OCI-M1 (cell line): ENCODE data around the gene DNAJC5G.
"Not testable (repeated sequence)": the region's sequence is repeated elsewhere in the genome, so short reads cannot be mapped to it uniquely, and the experiment has no call there.

ENCODE experiments used
- DNase-seq: peaks from one replicate; lab custom pipeline; 2025; lab: John Stamatoyannopoulos, UW

Gene DNAJC5G

DNA sequence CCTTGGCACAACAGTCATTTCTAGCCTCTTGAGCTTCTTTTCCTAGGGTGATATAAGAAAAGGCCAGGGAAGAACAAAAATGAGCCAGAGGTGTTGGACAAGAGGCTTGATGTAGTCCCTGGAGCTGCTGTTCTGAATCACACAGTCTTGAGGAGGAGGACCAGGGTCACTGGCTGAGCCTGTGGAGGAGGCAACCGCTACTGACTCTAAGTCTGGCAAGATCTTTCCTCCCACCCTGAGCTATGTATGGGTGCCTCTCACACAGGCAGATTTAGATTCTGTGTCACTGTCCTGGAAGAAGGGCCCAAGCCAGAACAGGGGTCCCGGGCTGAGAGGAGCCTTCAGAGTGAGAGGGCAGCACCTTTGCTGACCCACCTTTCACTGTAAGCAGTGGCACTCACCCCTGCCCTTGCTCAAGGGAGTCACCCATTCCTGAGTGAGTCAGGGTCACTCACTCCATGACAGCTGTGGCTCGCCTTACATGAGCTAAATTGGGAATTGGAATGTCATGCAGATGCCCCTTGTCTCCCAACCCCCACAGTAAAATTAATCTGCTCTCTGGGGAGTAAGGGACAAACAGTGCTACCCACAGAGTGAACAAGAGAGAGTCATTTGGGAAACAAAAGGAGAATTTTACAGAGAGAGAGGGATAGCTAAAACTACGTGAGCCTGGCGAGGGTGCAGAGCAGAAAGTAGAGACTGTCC, 6.8 kb downstream of the DNAJC5G start, which contains the start of gene TRIM54:
Gene TRIM54, plus strand, starts transcription at position 575 of the 705 bp plus-strand sequence. CDS start 303 bp downstream, outside the sequence.
- DNase-seq = no peak

DNA sequence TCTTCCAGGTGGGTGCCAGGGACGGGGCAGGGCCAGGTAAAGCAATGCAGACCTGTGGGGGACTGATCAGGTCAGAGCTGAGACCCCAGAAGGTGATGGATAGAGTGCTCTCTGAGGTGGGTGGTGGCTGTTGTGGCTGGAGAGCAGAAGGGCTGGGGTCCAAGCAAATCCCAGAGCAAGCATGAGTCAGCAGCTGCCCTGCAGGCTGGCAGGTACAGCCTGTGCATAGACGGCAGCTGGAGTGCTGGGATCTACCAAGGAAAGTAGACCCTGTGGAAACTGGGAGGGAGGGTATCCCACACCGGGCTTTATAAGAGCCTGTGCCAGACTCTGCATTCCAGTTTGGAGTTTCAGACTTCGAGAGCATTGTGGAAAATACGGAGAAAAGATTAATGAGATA, 7.7 kb downstream of the DNAJC5G start:
- no peak for DNase-seq

DNA sequence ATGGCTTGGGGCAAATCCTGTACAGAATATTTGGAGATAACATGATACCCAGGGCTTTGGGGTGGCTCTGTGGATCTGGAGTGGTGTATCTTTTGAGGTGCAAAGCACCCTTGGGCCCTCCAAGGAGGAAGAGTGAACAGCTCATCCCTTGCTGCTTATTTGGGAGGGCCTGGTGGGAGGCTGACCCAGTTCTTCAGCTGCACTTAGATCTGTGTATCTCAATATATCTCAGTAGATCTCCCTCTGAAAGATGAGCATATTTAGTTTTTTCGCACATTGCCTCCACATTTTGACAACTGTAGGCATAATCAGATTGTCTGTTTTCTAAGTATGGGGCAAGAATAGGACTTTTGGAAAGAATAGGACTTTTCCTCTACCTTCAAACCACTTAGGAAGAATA, 9.8 kb downstream of the DNAJC5G start:
- no peak for DNase-seq

DNA sequence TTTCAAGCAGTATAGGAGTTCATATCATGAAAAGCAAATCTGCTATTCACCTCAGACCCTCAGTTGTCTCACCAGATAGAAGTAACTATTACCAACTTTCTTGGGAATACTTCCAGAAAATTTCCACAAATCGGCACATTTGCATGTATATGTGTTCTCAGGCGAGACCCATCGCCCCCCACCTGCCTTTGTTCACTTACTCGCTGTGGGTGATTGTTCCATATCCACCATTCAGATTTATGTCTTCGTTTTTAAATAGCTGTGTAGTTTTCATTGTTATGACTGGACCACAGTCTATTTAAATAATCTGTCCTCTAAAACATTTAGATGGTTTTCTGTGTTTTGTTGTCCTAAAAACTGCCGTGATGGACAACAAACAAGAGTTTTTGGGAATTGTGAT, 10.2 kb downstream of the DNAJC5G start:
- no peak for DNase-seq

DNA sequence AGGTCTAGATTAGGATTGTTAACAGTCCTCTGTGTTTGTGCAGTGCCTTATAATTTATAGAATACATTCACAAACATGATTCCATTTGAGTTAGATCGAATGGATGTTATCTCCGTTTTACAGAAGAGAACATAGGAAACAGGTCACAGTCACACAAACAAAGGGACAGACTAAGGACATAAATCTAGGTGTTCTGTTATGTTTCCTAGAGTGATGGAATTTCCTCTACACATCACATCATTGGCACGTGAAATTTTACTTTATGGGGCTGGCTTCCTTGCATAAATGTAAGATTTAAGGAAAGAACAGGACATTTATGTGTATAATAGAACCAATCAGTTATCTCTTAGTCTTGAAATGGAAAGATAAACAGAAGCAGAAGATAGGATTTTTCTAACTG, 13.4 kb downstream of the DNAJC5G start:
- no peak for DNase-seq

DNA sequence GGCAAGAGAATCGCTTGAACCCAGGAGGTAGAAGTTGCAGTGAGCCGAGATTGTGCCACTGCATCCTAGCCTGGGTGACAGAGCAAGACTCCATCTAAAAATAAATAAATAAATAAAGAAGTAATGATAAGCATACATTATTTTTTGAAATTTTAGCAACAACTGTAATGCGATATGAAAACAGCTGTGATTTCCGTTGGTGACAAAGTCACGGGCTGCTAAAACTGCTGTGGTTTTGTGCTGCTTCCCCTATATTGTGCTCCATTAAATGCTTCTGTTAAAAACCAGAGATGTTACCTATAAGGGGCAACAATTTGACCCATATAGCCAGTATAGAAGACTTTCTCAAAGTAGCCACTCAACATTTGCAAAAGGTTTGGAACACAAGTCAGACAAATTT, 15.3 kb downstream of the DNAJC5G start:
- DNase-seq = no peak

DNA sequence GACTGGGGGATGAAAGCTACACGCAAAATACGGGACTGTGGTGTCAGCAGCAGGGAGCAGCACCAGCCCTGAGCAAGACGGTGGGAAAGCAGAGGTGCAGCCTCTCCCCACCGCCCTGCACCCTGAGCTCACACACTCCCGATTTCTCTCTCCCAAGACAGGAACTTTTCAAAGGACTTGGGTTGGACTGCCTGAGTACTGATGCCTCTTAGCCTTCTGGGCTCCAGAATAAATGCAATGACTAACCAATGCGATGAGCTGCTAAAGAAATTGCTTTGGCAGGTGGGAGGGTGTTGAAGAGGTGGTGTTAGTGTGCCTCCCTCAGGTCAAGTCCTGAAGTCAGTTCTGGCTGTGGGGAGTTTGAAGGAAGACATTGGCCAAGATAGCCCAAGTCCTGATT, 16.6 kb downstream of the DNAJC5G start:
- peak; percentile 27 for DNase-seq

DNA sequence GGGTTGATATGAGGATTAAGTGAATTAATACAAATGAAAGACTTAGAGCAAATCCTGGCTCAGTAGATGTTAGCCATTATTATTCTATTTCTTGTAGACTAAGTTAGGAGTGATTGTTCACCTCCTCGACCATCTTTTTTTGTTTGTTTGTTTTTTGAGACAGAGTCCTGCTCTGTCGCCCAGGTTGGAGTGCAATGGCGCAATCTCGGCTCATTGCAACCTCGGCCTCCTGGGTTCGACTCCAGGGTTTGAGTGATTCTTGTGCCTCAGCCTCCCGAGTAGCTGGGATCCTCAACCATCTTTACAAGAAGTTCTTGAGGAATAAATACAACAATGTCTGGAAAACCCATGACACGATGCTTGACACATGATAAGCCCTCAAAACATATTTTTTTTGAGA, 19.7 kb downstream of the DNAJC5G start:
- no peak for DNase-seq

DNA sequence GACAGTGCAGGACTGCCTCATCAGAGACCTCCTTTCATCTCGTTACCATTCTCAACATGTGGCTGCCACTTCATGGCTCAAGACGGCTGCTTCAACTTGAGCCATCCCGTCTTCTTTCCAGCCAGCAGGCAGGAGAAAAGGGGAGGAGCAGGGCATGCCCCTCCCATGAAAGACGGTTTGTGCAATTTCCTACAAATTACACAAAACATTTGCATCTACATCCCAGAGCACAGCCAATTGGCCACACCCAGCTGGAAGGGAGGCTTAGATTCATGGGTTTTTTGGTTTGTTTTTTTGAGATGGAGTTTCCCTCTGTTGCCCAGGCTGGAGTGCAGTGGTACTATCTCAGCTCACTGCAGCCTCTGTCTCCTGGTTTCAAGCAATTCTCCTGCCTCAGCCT, 21.2 kb downstream of the DNAJC5G start:
- DNase-seq = no peak

DNA sequence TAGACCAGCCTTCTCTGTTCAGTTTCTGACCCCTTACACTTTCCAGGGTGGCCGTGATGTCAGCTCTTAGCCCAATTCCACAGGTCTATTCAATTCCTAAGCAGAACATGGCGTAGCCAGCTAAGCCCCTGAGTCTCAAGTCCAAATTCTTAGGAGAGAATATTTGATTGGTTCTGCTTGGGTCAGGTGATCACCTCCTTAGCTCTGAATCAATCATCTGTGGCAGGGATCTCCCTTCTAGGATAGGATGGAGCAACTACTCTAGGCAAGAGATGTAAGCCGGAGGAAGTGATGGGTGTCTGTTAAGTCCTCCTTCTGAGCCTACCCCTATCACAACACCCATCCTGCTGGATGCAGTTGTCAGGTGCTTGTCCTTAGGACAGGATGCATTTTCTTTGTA, 22.0 kb downstream of the DNAJC5G start:
- no peak for DNase-seq

DNA sequence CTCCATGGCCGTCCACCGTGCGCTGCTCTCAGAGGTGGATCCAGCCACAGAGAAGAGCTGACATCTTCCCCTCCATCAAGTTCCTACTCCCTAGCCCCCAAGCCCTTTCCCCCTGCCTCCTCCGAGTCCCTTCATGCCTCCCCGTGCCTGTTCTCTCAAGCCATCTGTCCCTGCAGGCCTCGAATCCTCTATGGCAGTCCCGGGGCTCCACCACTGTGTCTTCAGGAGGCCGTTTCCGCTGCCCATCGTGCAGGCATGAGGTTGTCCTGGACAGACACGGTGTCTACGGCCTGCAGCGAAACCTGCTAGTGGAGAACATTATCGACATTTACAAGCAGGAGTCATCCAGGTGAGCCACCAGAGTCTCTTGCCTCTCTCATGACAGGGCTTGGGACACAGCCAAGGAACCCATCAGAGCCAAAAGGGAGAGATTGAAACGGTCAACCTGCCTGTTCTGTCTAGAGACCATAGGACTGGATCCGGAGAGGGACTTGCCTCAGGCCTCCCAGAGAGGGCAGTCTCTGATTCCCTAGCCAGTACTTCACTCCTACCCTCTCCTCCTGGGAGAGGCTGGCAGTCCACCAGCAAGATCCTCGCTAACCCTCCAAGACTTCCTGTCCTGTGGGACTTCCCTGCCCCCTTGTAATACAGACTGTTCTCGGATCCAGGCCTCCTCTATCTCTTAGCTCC, 23.3 kb downstream of the DNAJC5G start:
- DNase-seq = no peak

DNA sequence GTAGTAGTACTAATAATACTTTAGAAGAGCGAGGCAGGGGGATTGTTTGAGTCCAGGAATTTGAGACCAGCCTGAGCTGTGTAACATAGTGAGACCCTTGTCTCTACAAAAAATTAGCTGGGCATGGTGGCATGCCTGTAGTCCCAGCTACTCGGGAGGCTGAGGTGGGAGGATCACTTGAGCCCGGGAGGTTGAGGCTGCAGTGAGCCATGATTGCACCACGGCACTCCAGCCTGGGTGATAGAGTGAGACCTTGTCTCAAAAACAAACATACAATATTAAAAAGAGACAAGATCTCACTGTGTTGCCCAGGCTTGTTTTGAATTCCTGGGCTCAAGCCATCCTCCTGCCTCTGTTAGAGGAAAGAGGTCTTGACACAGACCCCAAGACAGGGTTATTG, 25.4 kb downstream of the DNAJC5G start:
- DNase-seq = not testable (repeated sequence)

DNA sequence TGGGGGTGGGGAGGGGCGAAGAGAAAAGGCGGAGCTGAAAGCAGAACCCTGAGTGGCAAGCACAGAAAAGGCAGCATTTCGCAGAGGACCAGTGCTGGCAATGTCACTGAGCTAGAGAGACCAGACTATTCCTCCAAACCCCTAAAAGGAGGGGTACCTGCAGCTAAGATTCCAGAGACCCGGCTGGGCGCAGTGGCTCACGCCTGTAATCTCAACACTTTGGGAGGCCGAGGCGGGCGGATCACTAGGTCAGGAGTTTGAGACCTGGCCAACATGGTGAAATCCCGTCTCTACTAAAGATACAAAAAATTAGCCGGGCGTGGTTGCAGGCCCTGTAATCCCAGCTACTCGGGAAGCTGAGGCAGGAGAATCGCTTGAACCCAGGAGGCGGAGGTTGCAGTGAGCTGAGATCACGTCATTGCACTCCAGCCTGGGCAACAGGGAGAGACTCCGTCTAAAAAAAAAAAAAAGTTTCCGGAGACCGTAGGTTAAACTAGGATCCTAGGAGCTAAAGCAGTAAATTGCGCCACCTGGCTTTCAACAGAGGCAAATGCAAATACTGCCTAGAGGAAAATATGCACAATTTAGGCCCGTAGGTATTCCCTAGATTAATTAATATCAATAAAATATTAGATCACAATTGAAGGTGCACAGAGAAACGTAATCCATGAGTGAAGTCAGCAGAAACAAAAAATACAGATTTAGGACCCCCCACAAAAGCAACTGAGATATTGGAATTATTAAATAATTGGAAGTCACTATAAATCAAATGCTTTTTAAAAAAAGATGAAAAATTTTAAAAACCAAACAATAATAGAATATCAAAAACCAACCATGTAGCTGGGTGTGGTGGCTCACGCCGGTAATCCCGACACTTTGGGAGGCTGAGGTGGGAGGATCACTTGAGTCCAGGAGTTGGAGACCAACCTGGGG, 28.1 kb downstream of the DNAJC5G start:
- peak; percentile 88 for DNase-seq

DNA sequence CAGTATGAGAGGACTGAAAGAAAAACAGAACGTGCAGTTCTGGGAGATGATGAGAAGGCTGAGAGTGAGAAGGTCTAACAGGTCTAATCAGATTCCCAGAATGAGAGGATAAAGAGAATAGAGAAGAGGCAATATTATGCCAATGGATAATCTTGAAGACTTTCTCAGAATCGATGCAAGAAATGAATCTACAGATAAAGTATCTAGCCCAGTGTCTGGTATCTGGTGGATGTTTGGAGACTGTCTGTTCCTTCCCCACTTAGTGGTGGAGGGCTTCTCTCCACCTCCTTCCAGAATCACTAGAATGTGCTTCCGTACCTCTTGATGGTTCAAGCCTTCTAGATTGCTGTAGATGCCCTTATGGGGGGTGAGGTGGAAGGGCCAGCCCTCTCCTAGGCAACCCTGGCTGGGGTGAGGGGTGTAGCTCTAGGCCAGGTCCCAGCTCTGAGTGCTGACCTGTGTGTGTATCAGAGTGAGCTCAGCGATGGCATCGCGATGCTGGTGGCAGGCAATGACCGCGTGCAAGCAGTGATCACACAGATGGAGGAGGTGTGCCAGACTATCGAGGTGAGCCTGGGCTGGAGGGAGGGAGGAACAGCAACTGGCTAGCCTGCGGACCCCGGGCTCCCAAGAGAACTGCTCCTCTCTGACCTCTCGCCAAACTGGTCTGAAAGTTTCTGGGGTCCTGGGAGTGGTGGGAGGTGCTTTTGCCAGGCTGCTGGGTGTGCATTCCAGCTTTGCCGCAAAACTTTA, 29.4 kb downstream of the DNAJC5G start:
- no peak for DNase-seq

DNA sequence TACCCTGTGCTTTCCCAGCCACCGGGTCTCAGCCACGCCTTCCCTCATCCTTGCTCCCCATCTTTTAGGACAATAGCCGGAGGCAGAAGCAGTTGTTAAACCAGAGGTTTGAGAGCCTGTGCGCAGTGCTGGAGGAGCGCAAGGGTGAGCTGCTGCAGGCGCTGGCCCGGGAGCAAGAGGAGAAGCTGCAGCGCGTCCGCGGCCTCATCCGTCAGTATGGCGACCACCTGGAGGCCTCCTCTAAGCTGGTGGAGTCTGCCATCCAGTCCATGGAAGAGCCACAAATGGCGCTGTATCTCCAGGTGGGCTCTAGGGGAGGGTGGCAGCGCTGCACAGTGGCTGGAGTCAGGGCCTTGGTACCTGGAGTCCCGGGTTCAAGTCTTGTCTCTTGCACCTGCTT, 30.3 kb downstream of the DNAJC5G start:
- no peak for DNase-seq

DNA sequence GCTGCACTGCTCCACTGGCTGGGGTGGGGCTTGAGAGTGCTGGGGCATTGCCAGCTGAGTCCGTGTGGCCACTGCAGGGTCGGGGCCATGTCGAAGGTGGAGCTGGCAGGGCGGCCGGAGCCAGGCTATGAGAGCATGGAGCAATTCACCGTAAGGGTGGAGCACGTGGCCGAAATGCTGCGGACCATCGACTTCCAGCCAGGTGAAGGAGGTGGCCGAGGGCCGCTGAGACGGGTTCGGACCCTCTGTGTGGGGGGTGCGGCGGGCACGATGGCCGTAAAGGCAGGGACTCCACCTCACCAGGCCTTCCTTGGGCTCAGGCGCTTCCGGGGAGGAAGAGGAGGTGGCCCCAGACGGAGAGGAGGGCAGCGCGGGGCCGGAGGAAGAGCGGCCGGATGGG, 30.9 kb downstream of the DNAJC5G start:
- no peak for DNase-seq

DNA sequence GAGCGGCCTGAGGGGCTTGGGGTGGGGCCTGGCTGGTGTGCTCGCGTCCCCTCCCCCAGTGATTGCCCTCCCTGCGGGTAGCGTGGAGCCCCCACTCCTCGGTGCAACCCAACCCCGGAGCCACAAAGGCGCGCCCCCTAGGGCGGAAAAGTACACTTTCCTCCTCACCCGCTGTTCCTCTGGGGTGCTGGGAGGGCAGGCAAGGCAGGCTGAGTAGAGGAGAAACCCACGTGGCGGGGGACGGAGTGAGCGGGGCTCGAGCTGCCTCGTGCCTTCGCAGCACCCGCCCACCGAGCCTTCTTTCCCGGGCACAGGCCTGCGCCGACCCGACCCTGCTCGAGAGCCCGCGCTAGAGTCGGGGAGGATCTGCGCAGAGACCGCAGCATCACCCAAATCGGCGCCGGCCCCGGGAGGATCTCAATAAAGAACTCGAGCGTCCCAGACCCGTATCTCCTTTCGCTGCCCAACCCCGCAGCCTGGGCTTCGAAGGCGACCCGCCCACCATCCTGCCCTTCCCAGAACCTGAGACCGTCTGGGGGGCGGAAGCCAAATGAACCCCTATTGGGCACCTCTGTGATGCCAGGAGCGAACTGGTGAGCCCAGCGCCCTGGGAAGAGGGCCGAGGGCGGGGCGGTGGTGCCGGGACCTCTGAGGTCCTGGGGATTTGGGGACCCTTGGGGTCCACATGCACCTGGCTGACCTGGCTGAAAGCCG, 31.5 kb downstream of the DNAJC5G start:
- DNase-seq = no peak

DNA sequence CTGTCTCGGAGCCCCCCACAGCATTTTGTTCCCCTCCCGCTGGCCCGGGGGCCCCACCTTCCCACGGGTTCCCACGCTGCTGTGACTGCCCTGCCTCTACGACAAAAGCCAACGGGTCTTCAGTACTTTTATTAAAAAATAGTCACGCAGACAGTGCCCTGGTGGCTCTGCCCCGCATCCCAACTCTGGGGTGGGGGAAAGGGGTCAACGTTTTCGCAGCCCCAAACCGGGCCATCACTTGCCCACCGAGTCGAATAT, 32.0 kb downstream of the DNAJC5G start:
- DNase-seq = no peak

DNA sequence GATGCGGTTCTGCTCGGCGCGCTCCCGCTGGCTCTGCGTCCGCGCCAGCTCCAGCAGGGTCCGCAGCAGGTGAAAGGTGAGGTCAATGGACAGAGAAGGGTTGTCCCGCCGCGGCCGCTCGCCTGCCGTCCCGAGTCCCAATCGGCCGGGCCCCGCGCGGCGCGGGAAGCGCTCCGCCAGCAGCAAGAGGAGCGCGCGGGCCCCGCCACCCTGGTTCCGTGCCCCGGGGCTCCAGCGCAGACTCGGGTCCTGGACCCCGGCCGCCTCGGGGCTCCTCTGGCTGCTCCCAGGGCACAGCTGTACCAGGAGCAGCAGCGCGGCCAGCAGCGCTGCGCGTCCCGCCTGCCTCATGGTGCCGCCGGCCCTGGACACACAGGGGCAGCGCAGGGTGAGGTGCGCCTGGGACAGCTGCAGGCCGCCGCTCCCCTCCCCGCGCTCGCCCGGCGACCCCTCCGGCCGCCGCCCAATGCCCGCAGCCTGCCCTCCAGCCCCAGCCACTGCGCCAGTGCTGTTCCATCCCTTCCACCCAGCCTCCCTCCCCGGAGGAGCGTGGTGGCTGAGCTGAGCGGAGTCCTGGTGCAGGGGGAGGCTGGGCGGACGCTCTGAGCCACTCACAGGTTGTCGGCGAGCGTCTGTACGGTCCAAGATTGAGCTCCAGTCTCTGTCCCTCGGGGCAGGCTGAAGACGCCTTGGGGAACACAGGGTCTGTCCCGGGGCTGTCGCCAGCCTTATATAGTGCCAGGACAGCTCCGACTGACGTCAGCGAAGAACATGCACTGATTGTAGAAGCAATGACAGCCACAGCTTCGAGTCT, 32.5 kb downstream of the DNAJC5G start:
- no peak for DNase-seq

DNA sequence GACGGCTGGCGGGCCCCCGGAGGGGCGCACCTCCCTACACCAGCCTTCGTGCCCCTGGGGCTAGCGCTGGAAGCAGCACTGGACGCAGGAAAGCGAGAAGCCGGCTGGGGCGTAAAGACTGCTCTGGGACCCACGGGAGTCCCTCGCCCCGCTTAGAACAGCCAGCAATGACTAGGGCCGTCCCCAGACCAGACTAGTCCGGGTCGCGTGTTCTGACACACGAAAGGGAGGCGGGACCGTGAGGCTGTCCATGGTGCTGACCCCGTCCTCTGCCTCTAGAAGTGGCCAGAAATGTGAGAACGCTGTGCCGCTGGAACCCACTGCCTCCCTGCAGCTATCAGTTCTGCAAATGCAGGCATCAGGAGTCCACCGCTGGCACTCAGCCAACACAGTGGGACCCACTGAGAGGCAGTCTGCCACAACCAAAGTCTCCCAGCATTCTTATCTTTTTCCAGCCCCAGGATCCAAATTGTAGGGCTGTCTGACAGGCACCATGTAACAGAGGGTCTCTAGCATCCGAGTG, 33.2 kb downstream of the DNAJC5G start, which contains the start of gene UCN:
Gene UCN, minus strand, starts transcription at position 87 of the 523 bp plus-strand sequence. CDS start 550 bp downstream, outside the sequence.
- DNase-seq = no peak
